Activated B cell treated with CpG ODN at 0.5 μM for 24 hours (primary cell): Measurements from ENCODE around the gene NR1H4. TPM values are rescaled to one million over a fixed set of nuclear protein-coding genes. Genes with fewer than 3 reads are reported as not detected.

Experiments
- ATAC-seq: fragments of 200-7000 bp; cut with Tn5 transposase; one replicate; pipeline ENCODE4 v1.10.0; 2021; ENCODE audit warnings: low read depth, mild to moderate bottlenecking, moderate library complexity
- CTCF ChIA-PET: fragments of 350-600 bp; sonication (Branson Sonifier 250); formaldehyde crosslinking; loops from one replicate; lab custom pipeline; 2021; ENCODE audit warnings: antibody characterized with exemption; lab: Charles Lee
- POLR2A ChIA-PET: fragments of 350-600 bp; sonication (Branson Sonifier 250); formaldehyde crosslinking; loops from one replicate; lab custom pipeline; 2021; ENCODE audit warnings: antibody characterized with exemption; lab: Charles Lee
- DNase-seq: peaks from one replicate; pipeline ENCODE4 v3.0.0; 2022
- H3K27ac Mint-ChIP-seq: one replicate; pipeline ENCODE4 v1.8.0; 2020; ENCODE audit warnings: mixed read lengths
- H3K27me3 Mint-ChIP-seq: one replicate; pipeline ENCODE4 v1.8.0; 2021; ENCODE audit warnings: mixed read lengths
- H3K36me3 Mint-ChIP-seq: one replicate; pipeline ENCODE4 v1.8.0; 2021; ENCODE audit warnings: low read depth, mixed read lengths
- H3K4me1 Mint-ChIP-seq: one replicate; pipeline ENCODE4 v1.8.0; 2021; ENCODE audit warnings: mixed read lengths
- H3K4me3 Mint-ChIP-seq: one replicate; pipeline ENCODE4 v1.8.0; 2020; ENCODE audit warnings: mild to moderate bottlenecking, mixed read lengths
- H3K9me3 Mint-ChIP-seq: one replicate; pipeline ENCODE4 v1.8.0; 2020; ENCODE audit warnings: mixed read lengths
- intact Hi-C: fragments of 100-400 bp; cut with micrococcal nuclease; formaldehyde crosslinking; loops from one replicate; pipeline ENCODE4 v1.15.1; 2024
- total RNA-seq: library from RNA; stranded (reverse); gene quantifications from 2 replicates; pipeline ENCODE4 v1.2.3, GENCODE V29; 2022
- TF ChIP-seq, protein P1 (sequence below): fragments of 200-600 bp; IDR thresholded peaks from one replicate; pipeline ENCODE4 v1.8.0; 2022; ENCODE audit warnings: antibody characterized with exemption, mild to moderate bottlenecking

NR1H4 gene
- total RNA-seq, 1 donor from 2014 or later: not detected

DNA sequence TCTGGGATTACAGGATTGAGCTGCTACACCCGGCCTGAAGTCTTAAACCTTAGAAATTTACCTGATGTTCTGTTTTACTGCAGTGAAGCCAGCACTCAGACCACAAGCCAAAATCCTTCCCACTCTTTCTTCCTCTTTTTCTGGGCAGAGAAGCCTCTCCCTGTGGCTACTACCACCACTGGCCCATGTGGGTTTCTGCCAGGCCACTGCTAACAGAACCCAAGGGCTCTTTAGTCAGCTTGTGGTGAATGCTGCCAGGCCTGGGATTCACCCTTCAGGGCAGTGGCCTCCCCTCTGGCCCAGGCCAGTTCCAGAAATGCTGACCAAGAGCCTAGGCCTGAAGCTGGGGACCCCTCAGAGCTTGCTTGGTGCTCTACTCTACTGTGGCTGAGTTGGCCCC lies 135.1 kb downstream of the NR1H4 start:
- H3K36me3 Mint-ChIP-seq: no peaks in the 10 kb centered on the region
- ATAC-seq (no peak), DNase-seq (no peak)
- intact Hi-C loops: no loop called here
- H3K27ac Mint-ChIP-seq: no peak overlapping the region
- ChIA-PET POLR2A (no interaction called here), CTCF (no interaction called here)
- no peak overlapping the region for H3K4me3 Mint-ChIP-seq
- no peaks in the 10 kb centered on the region for H3K27me3 Mint-ChIP-seq
- peaks cover 7% of the 10 kb centered on the region for H3K4me1 Mint-ChIP-seq
- peaks cover 18% of the 10 kb centered on the region for H3K9me3 Mint-ChIP-seq
- TF ChIP-seq, protein P1, sequence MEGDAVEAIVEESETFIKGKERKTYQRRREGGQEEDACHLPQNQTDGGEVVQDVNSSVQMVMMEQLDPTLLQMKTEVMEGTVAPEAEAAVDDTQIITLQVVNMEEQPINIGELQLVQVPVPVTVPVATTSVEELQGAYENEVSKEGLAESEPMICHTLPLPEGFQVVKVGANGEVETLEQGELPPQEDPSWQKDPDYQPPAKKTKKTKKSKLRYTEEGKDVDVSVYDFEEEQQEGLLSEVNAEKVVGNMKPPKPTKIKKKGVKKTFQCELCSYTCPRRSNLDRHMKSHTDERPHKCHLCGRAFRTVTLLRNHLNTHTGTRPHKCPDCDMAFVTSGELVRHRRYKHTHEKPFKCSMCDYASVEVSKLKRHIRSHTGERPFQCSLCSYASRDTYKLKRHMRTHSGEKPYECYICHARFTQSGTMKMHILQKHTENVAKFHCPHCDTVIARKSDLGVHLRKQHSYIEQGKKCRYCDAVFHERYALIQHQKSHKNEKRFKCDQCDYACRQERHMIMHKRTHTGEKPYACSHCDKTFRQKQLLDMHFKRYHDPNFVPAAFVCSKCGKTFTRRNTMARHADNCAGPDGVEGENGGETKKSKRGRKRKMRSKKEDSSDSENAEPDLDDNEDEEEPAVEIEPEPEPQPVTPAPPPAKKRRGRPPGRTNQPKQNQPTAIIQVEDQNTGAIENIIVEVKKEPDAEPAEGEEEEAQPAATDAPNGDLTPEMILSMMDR: no peak

DNA sequence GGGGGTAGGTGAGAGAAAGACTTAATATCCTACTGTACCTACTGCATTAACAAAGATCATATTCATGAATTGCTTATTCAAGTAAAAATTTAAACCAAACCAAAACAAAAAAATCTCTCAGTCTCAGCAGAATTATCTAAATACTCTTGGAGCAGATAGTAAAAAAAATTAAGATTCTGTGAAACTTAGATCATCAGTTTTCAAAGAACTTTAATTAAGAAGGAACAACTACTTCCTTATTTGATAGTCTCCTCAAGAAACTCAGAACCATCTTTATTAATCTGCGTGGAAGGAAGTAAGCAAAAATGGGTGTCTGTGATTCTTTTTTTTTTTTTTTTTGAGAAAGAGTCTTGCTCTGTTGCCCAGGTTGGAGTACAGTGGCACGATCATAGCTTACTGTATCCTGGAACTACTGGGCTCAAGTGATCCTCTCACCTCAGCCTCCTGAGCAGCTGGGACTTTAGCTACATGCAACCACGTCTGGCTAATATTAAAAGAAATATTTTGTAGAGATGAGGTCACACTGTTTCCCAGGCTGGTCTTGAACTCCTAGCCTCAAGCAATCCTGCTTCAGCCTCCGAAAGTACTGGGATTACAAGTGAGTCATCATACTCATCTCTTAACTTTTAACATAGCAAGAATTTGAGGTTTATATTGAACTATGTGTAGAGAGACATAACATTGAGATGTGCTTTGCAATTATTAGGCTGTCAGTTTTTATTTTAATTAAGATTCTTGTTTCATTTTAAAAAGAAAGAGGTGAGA lies 137.2 kb downstream of the NR1H4 start:
- ChIA-PET POLR2A (no interaction called here), CTCF (no interaction called here)
- no peak overlapping the region for H3K4me3 Mint-ChIP-seq

DNA sequence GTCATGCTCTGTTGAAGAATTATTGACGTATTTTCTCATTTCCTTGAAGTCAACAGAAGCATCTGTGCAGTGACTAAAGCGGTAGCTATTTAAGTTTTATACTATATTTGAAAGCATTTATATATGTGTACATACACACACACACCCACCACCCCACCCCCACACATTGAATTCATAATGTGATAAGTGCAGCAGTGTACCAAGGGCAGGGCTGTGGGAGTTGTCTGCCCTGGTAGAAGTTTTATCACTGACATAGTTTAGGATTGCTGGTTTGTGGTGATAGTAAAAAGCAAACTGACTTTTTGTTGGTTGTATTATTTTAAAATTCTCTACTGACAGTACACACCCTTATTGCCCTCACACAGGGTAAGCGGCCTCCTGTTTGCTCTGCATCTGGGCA lies 138.9 kb downstream of the NR1H4 start:
- Mint-ChIP-seq H3K9me3 (peaks cover 4% of the 10 kb centered on the region), H3K27ac (no peak overlapping the region), H3K27me3 (no peaks in the 10 kb centered on the region), H3K4me1 (peaks cover 7% of the 10 kb centered on the region), H3K4me3 (no peak overlapping the region), H3K36me3 (no peaks in the 10 kb centered on the region)
- intact Hi-C loops: no loop called here
- POLR2A ChIA-PET: no interaction called here
- DNase-seq (no peak), ATAC-seq (no peak)
- TF ChIP-seq, protein P1: no peak
- CTCF ChIA-PET: no interaction called here

More for the DNA sequence above, 137.2 kb downstream of the NR1H4 start:
- Mint-ChIP-seq H3K36me3 (no peaks in the 10 kb centered on the region), H3K27me3 (no peaks in the 10 kb centered on the region), H3K9me3 (peaks cover 16% of the 10 kb centered on the region), H3K4me1 (peaks cover 7% of the 10 kb centered on the region), H3K27ac (no peak overlapping the region)
- intact Hi-C loops: no loop called here
- no peak for ATAC-seq
- TF ChIP-seq, protein P1: no peak
- DNase-seq: no peak

Other genes starting within 250 kb of the NR1H4 start
- gene DEPDC4, start 206.8 kb upstream of the NR1H4 start, total RNA-seq: 0.49 and 0.81 TPM in 2 replicates
- 34.7 and 38.7 TPM in 2 replicates for gene SCYL2, start 206.7 kb upstream of the NR1H4 start, total RNA-seq
- not detected in 2 replicates for gene SLC17A8, start 116.8 kb upstream of the NR1H4 start, total RNA-seq
- 0.07 and 0.10 TPM in 2 replicates for gene GAS2L3, start 99.8 kb downstream of the NR1H4 start, total RNA-seq